PC-9 (cell line): ENCODE data around the gene EPG5.

ENCODE experiments used
- CTCF ChIP-seq: fragments of 200-600 bp; sonication (generic); conservative IDR thresholded peaks from 2 replicates; pipeline ENCODE4 v1.6.1; 2017; ENCODE audit warnings: mixed run types, antibody characterized with exemption, mild to moderate bottlenecking, moderate library complexity
- EZH2 ChIP-seq: fragments of 200-600 bp; sonication (generic); IDR thresholded peaks from 2 replicates; pipeline ENCODE4 v1.8.0; 2017; ENCODE audit warnings: antibody characterized with exemption, low read depth

- TF ChIP-seq CTCF: no peak
- no peak for TF ChIP-seq EZH2
Measured at GRCh38 chr18:45837283-45838070, 129.7 kb downstream of the EPG5 start.
